Stomach (tissue), 9 donors: Measurements from ENCODE around the gene POF1B. TPM values are rescaled to one million over a fixed set of nuclear protein-coding genes. Genes with fewer than 3 reads are reported as not detected.
A peak's percentile ranks its signal among the peaks of the same experiment; 100 is the strongest.

Experiments used
- DNase-seq, 2 donors: peaks; one replicate each; pipeline versions ENCODE4 v3.0.0 to v3.0.0-alpha.2; 2013 to 2019
- H3K27ac ChIP-seq, 5 donors: fragments of 200-600 bp in 4 of 5; sonication (generic) in 4 of 5; one replicate each; pipeline ENCODE4 v1.5.1; 2013 to 2019; ENCODE audit warnings: mild to moderate bottlenecking in 1 of 5, moderate library complexity in 1 of 5
- H3K27me3 ChIP-seq, 3 donors: fragments of 200-600 bp; sonication (generic); one replicate each; pipeline ENCODE4 v1.5.1; 2017 to 2019; ENCODE audit warnings: mixed run types in 1 of 3
- H3K36me3 ChIP-seq, 4 donors: fragments of 200-600 bp; sonication (generic); 1 replicate in 3 of 4; 2 replicates in 1 of 4; pipeline ENCODE4 v1.5.1; 2016 to 2019
- H3K4me1 ChIP-seq, 4 donors: fragments of 200-600 bp; sonication (generic); one replicate each; pipeline ENCODE4 v1.5.1; 2016 to 2019
- H3K4me3 ChIP-seq, 4 donors: fragments of 200-600 bp; sonication (generic) in 3 of 4; one replicate each; pipeline ENCODE4 v1.5.1; 2016 to 2019; ENCODE audit warnings: mild to moderate bottlenecking in 1 of 4
- H3K9me3 ChIP-seq, 4 donors: fragments of 200-600 bp; sonication (generic); one replicate each; pipeline ENCODE4 v1.5.1; 2016 to 2019
- CTCF ChIP-seq, 7 experiments: fragments of 450-650 bp in 4 of 7; fragments of 200-600 bp in 3 of 7; sonication (generic) in 3 of 7; IDR thresholded peaks; one replicate each; pipeline ENCODE4 v1.5.1; 2016 to 2019; ENCODE audit warnings: antibody characterized with exemption in 7 of 7, control low read depth in 2 of 7, mild to moderate bottlenecking in 1 of 7
- EP300 ChIP-seq: sonication (generic); formaldehyde crosslinking; IDR thresholded peaks from one replicate; pipeline ENCODE4 v1.6.1; 2017; ENCODE audit warnings: antibody characterized with exemption
- POLR2A ChIP-seq, 4 donors: fragments of 450-650 bp; IDR thresholded peaks; one replicate each; pipeline ENCODE4 v1.6.1; 2016; ENCODE audit warnings: antibody characterized with exemption in 4 of 4, control low read depth in 2 of 4, mild to moderate bottlenecking in 1 of 4, moderate library complexity in 1 of 4
- POLR2AphosphoS5 ChIP-seq, 3 donors: sonication (generic); formaldehyde crosslinking; IDR thresholded peaks; one replicate each; pipeline ENCODE4 v1.6.1; 2016; ENCODE audit warnings: antibody characterized with exemption in 3 of 3
- WGBS, 5 donors: extraction: QIAGEN DNeasy Blood & Tissue Kit in 3 of 5; methylation state at CpG; one replicate each; pipeline versions ENCODE4 v1.1.5 to v1.1.7; 2013 to 2018; 5-methylcytosine and 5-hydroxymethylcytosine counted together
- intact Hi-C: fragments of 100-400 bp; cut with DNase I; formaldehyde crosslinking; loops from one replicate; pipeline ENCODE4 v1.15.1; 2023; ENCODE audit warnings: low total_unique reads
- polyA plus RNA-seq, 3 donors: library from polyadenylated mRNA; stranded (reverse); fragments of 200-250 nt; gene quantifications; one replicate each; pipeline ENCODE4 v1.2.3, GENCODE V29; 2013
- total RNA-seq, 5 donors: library from RNA; depleted of rRNA; stranded (reverse); fragments of >200 nt; gene quantifications; one replicate each; pipeline versions ENCODE4 v1.1.0 to v1.2.3, GENCODE V29; 2014 to 2016
- donor health status: healthy with polysubstance abuse.
- donor health status: Bipolar disorder and iron deficiency.
- donor health status: healthy.

The POF1B gene
- total and polyA plus RNA-seq, 8 donors = 4.8 to 47.5 (median 21.7) TPM

DNA sequence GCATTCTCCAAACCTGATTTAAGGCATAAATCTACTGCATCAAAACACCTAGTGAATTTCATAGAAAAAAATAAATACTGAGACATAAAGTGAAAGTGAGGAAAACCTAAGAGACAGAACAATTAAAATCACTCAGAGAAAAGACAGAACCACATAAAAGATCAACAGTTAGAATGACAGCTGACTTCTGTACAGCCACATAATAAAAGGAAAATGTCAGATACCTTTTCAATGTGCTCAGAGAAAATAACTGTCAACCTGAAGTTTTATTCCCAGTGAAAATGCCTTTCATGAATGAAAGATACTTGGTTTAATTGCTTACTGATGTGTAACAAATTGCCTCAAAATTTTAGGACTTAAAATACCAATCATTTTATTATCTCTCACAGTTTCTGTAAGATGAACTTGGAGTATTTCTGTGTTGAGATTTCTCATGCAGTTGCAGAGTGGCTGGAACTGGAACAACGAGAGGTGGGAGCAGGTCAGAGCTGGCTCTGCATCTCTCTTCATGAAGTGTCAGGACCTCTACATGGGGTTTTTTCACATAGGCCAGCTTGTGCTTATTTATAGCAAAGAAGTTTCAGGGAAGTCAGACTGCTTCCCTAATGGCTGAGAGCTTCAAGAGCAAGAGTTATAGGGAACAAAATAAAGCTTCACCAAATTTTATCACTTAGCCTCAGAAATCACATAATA lies 11.9 kb upstream of the POF1B start:
- no peaks in the 10 kb centered on the region for H3K36me3 ChIP-seq
- intact Hi-C loops = no loop called here
- no peak for TF ChIP-seq EP300
- no peak for TF ChIP-seq POLR2AphosphoS5 (IDR thresholded peaks at IDR 0.05)
- no peak for TF ChIP-seq CTCF (IDR thresholded peaks at IDR 0.05)
- TF ChIP-seq POLR2A (IDR thresholded peaks at IDR 0.05) = no peak
- no peaks in the 10 kb centered on the region for H3K4me1 ChIP-seq
- H3K27me3 ChIP-seq = no peaks in the 10 kb centered on the region
- DNase-seq = no peak
- H3K27ac ChIP-seq = no peak overlapping the region
- no peak overlapping the region for H3K4me3 ChIP-seq
- peaks cover 0 to 9% (median 0%) of the 10 kb centered on the region in 4 donors for H3K9me3 ChIP-seq
- whole genome bisulfite sequencing, 5 donors = 22 to 33% (median 31%) methylated on average over 1 of the region's 1 CpG

DNA sequence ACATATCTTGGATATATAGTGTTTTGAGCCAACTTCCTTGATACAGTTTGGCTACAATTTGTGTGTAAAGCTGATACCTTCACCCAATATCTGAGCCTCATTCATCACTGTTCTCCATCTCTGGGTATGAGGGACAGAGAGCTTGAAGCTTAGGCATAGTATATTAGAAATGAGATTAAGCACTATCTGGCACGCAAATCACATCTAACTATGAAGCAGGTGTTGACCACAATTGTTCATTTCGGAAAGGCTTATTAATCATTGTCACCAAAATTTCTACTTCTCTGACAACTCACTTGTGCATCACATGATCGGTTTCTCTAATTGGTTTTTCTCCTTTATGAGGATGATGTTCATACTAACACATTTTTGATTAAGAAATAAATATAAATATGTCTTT lies 2.1 kb upstream of the POF1B start:
- no peak overlapping the region for H3K4me3 ChIP-seq
- no peaks in the 10 kb centered on the region for H3K9me3 ChIP-seq
- H3K36me3 ChIP-seq = no peaks in the 10 kb centered on the region
- TF ChIP-seq EP300 = no peak
- 39 to 82% (median 54%) methylated on average over 3 of the region's 3 CpGs for WGBS, 5 donors
- no peak for DNase-seq
- H3K4me1 ChIP-seq = no peaks in the 10 kb centered on the region
- intact Hi-C loops = no loop called here
- H3K27ac ChIP-seq = no peak overlapping the region
- H3K27me3 ChIP-seq = no peaks in the 10 kb centered on the region

GRCh38 chrX:85378461-85378860 lies 1.0 kb downstream of the POF1B start:
- peak in 1 of 2 donors; percentile 10 for DNase-seq
- TF ChIP-seq POLR2AphosphoS5 (IDR thresholded peaks at IDR 0.05) (no peak), EP300 (no peak), CTCF (IDR thresholded peaks at IDR 0.05) (no peak), POLR2A (IDR thresholded peaks at IDR 0.05) (no peak)
- peak overlapping the region; percentile 1 to 40 (median 14) for H3K4me3 ChIP-seq
- no peaks in the 10 kb centered on the region for H3K36me3 ChIP-seq
- no peaks in the 10 kb centered on the region for H3K4me1 ChIP-seq
- intact Hi-C loops = no loop called here
- 24 to 61% (median 33%) methylated on average over 2 of the region's 2 CpGs for whole genome bisulfite sequencing, 5 donors
- H3K27me3 ChIP-seq = no peaks in the 10 kb centered on the region
- H3K9me3 ChIP-seq = no peaks in the 10 kb centered on the region
- H3K27ac ChIP-seq = peak overlapping the region in 4 of 5 donors; percentile 60 to 80 (median 70)

DNA sequence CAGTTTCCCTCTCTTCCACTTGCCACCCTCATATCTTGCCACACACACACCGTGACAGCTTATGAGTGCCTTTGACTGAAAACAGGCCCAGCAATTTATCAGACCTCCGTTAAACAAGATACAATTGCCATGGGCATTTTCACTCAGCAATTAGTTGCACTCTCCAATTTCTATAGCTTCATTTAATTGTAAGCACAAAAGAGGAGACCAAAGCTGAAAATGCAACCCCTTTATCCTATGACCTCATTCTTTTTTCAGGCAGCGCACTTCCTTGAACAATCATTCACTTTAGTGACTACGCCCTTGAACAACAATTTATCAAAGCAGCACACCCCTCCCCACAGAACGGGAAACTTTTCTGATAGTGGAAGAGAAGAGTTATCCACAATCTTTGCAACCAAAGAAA lies 4.1 kb downstream of the POF1B start:
- 9 to 32% (median 15%) methylated on average over 5 of the region's 5 CpGs for WGBS, 5 donors
- Histone ChIP-seq H3K27me3 (no peaks in the 10 kb centered on the region), H3K9me3 (no peaks in the 10 kb centered on the region), H3K36me3 (no peaks in the 10 kb centered on the region), H3K4me1 (no peaks in the 10 kb centered on the region), H3K4me3 (peak overlapping the region in 1 of 4 donors; percentile 40), H3K27ac (peak overlapping the region; percentile 18 to 70 (median 43))
- peak in 1 of 2 donors; percentile 76 for DNase-seq
- intact Hi-C loops = no loop called here
- TF ChIP-seq EP300 = no peak
- peak in 1 of 3 donors; percentile 21 for TF ChIP-seq POLR2AphosphoS5 (IDR thresholded peaks at IDR 0.05)
- no peak for TF ChIP-seq POLR2A (IDR thresholded peaks at IDR 0.05)
- no peak for TF ChIP-seq CTCF (IDR thresholded peaks at IDR 0.05)

- Histone ChIP-seq H3K4me3 (no peak overlapping the region), H3K27ac (no peak overlapping the region), H3K36me3 (peaks cover 0 to 7% (median 0%) of the 10 kb centered on the region in 4 donors), H3K4me1 (no peaks in the 10 kb centered on the region), H3K9me3 (peaks cover 0 to 12% (median 0%) of the 10 kb centered on the region in 4 donors), H3K27me3 (no peaks in the 10 kb centered on the region)
- intact Hi-C loops = no loop called here
- WGBS, 5 donors = 47 to 88% (median 80%) methylated on average over 2 to 4 of the region's 4 CpGs
- no peak for DNase-seq
- TF ChIP-seq EP300 (no peak), POLR2A (IDR thresholded peaks at IDR 0.05) (no peak), CTCF (IDR thresholded peaks at IDR 0.05) (no peak), POLR2AphosphoS5 (IDR thresholded peaks at IDR 0.05) (no peak)
Measured at GRCh38 chrX:85365370-85365995, 14.0 kb downstream of the POF1B start.
